ENCODE data around the gene PNPLA3.

DNA sequence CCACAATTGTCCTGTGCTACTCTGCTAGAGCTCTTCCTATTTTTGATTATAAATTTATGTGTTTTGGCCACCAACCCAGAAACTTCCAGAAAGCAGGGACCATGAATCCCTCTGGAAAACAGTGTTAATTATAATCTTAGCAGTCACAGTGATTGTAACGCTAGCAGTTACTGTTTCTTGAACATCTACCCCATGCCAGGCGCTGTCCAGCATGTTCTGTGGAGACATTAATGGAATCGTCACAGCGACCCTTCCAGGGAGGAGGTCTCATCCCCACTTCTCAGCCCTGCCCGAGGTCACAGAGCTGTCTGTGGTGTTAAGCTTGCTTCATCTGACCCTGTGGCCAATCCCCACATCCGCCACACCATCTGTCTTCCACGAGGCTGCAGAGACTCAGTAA lies 17.9 kb upstream of the PNPLA3 start:
- TF ChIP-seq, protein P1, sequence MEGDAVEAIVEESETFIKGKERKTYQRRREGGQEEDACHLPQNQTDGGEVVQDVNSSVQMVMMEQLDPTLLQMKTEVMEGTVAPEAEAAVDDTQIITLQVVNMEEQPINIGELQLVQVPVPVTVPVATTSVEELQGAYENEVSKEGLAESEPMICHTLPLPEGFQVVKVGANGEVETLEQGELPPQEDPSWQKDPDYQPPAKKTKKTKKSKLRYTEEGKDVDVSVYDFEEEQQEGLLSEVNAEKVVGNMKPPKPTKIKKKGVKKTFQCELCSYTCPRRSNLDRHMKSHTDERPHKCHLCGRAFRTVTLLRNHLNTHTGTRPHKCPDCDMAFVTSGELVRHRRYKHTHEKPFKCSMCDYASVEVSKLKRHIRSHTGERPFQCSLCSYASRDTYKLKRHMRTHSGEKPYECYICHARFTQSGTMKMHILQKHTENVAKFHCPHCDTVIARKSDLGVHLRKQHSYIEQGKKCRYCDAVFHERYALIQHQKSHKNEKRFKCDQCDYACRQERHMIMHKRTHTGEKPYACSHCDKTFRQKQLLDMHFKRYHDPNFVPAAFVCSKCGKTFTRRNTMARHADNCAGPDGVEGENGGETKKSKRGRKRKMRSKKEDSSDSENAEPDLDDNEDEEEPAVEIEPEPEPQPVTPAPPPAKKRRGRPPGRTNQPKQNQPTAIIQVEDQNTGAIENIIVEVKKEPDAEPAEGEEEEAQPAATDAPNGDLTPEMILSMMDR (IDR thresholded peaks at IDR 0.05): no peak
- TF ChIP-seq POLR2A (IDR thresholded peaks at IDR 0.05): no peak
- no peak for TF ChIP-seq POLR2AphosphoS5 (IDR thresholded peaks at IDR 0.05)
- no peak for TF ChIP-seq EP300 (IDR thresholded peaks at IDR 0.05; ENCODE audit: low read depth)

Data from transverse colon (tissue), 4 donors.